HepG2 (cell line): ENCODE data around the gene PRKCSH. TPM values are rescaled to one million over a fixed set of nuclear protein-coding genes. Genes with fewer than 3 reads are reported as not detected.

Experiments used
- AHDC1 ChIP-seq: sonication (generic); formaldehyde crosslinking; IDR thresholded peaks from 2 replicates; pipeline ENCODE4 v1.5.1; 2020; ENCODE audit warnings: mild to moderate bottlenecking, missing genetic modification reagents, borderline replicate concordance
- ELF1 ChIP-seq: sonication (generic); formaldehyde crosslinking; IDR thresholded peaks from 2 replicates; pipeline ENCODE4 v1.4.0; 2020; ENCODE audit warnings: missing genetic modification reagents
- HMGXB4 ChIP-seq, 2 experiments: sonication (generic) in 1 of 2; formaldehyde crosslinking in 1 of 2; IDR thresholded peaks; 2 replicates each; pipeline versions ENCODE4 v1.4.0 to v1.6.1; 2018 to 2020; ENCODE audit warnings: missing genetic modification reagents in 2 of 2, borderline replicate concordance in 1 of 2, low read depth in 1 of 2, mild to moderate bottlenecking in 1 of 2, missing biosample characterization in 1 of 2
- MATR3 ChIP-seq: sonication (generic); formaldehyde crosslinking; IDR thresholded peaks from 2 replicates; pipeline ENCODE4 v1.4.0; 2020; ENCODE audit warnings: missing genetic modification reagents
- POLR2A ChIP-seq, 2 experiments: IDR thresholded peaks; 2 replicates each; pipeline ENCODE4 v1.6.1; 2011; ENCODE audit warnings: low read depth in 2 of 2, low read length in 2 of 2, mild to moderate bottlenecking in 1 of 2, moderate library complexity in 1 of 2; ENCODE audit not compliant: insufficient read depth in 1 of 2
- TAF15 ChIP-seq: fragments of 200-400 bp; formaldehyde crosslinking; IDR thresholded peaks from one replicate; pipeline ENCODE4 v1.6.1; 2018; ENCODE audit warnings: mild to moderate bottlenecking, low read depth, low read length; ENCODE audit not compliant: poor library complexity, severe bottlenecking
- ZBTB39 ChIP-seq: sonication (generic); formaldehyde crosslinking; IDR thresholded peaks from 2 replicates; pipeline ENCODE4 v1.5.0; 2020; ENCODE audit warnings: missing genetic modification reagents
- ZNF142 ChIP-seq: sonication (generic); formaldehyde crosslinking; IDR thresholded peaks from 2 replicates; pipeline ENCODE4 v1.4.0; 2020; ENCODE audit warnings: missing genetic modification reagents
- ZNF264 ChIP-seq: sonication (generic); formaldehyde crosslinking; IDR thresholded peaks from 2 replicates; pipeline ENCODE4 v1.4.0; 2020; ENCODE audit warnings: missing genetic modification reagents
- ZNF761 ChIP-seq: sonication (generic); formaldehyde crosslinking; conservative IDR thresholded peaks from 2 replicates; pipeline ENCODE4 v1.4.0; 2020; ENCODE audit warnings: mild to moderate bottlenecking, missing genetic modification reagents
- polyA plus RNA-seq, 8 experiments: library from polyadenylated mRNA; depleted of rRNA in 3 of 8; stranded (reverse) in 7 of 8; unstranded in 1 of 8; fragments of >200 nt; fragmentation: Illumina TruSeq in 4 of 8; extraction: Trizol in 4 of 8; gene quantifications; 2 replicates each; pipeline versions ENCODE4 v1.2.1 to v1.2.3, GENCODE V29; 2011 to 2016; ENCODE audit warnings: low read depth in 4 of 8, missing spikeins in 1 of 8, mixed read lengths in 1 of 8; ENCODE audit not compliant: insufficient read depth in 1 of 8
- total RNA-seq, 5 experiments: library from RNA; depleted of rRNA; stranded (reverse); fragments of >200 nt; fragmentation: Illumina TruSeq; extraction: Trizol; gene quantifications; 2 replicates each; pipeline ENCODE4 v1.2.3, GENCODE V29; 2016; ENCODE audit warnings: low read depth in 1 of 5

PRKCSH gene
- total and polyA plus RNA-seq, 2 of the 13 experiments (the other 11 are each of a cell fraction or from before 2014, with no cell fraction given): 85.1 to 125 TPM

GRCh38 chr19:11489378-11489777 lies 53.9 kb downstream of the PRKCSH start (continued):
- no peak for TF ChIP-seq MATR3
- TF ChIP-seq ELF1 (CRISPR knock-in tag): no peak
- TF ChIP-seq HMGXB4 (CRISPR knock-in tag; IDR thresholded peaks at IDR 0.05; ENCODE audit: borderline replicate concordance in 1 of 2, low read depth in 1 of 2): no peak
- TF ChIP-seq AHDC1 (CRISPR knock-in tag): no peak
- TF ChIP-seq ZNF142 (CRISPR knock-in tag): no peak
- TF ChIP-seq ZBTB39 (CRISPR knock-in tag): no peak
- no peak for TF ChIP-seq POLR2A (IDR thresholded peaks at IDR 0.05; ENCODE audit: insufficient read depth in 1 of 2, low read depth in 2 of 2, low read length in 2 of 2)
- no peak for TF ChIP-seq TAF15
- TF ChIP-seq ZNF761: no peak
- TF ChIP-seq ZNF264: no peak
